ENCODE data around the gene RB1. TPM values are rescaled to one million over a fixed set of nuclear protein-coding genes. Genes with fewer than 3 reads are reported as not detected.

RB1 gene
- total and polyA plus RNA-seq, 2 donors (not counting 3 experiments of a cell fraction or from before 2014, with no cell fraction given): 8.0 to 41.2 TPM

GRCh38 chr13:48448959-48449614, 145.5 kb downstream of the RB1 start:
- Histone ChIP-seq H3K79me2 (ENCODE audit: control insufficient read depth, insufficient read depth, low read length) (peaks cover 8% of the 10 kb centered on the region), H3K4me3 (replicated peaks in 1 of 3; ENCODE audit: insufficient read depth in 1 of 3, low read depth in 1 of 3, low read length in 3 of 3) (peak overlapping the region in 1 of 3 experiments; percentile 23), H3K9me1 (replicated peaks; ENCODE audit: control insufficient read depth, extremely low read depth, insufficient read depth, low read length) (no peaks in the 10 kb centered on the region), H3K9ac (replicated peaks; ENCODE audit: extremely low read depth, insufficient read depth, low read length) (no peak overlapping the region), H3K4me1 (ENCODE audit: control insufficient read depth, extremely low read depth, insufficient read depth, low read length) (peaks cover 41% of the 10 kb centered on the region), H4K20me1 (replicated peaks; ENCODE audit: control insufficient read depth, extremely low read depth, insufficient read depth, low read length) (no peaks in the 10 kb centered on the region), H3K27ac (ENCODE audit: insufficient read depth, low read depth, low read length) (peak overlapping the region; percentile 3), H3K4me2 (ENCODE audit: insufficient read depth, low read length) (peak overlapping the region; percentile 89), H3K36me3 (ENCODE audit: control insufficient read depth in 2 of 2, extremely low read depth in 1 of 2, insufficient read depth in 2 of 2, low read length in 2 of 2) (no peaks in the 10 kb centered on the region), H3K27me3 (ENCODE audit: control insufficient read depth in 2 of 2, insufficient read depth in 2 of 2, low read length in 2 of 2) (no peaks in the 10 kb centered on the region), H3K9me3 (replicated peaks; ENCODE audit: control insufficient read depth, insufficient read depth, low read length) (no peaks in the 10 kb centered on the region), H2AFZ (ENCODE audit: low read depth, low read length) (no peak overlapping the region)
- intact Hi-C loops (cut with micrococcal nuclease): loop anchor here (1.0 kb wide), 1 partner anchor 46 kb away; no protein-coding TSS in a partner anchor
- dilution Hi-C loops (cut with MboI; ENCODE audit: extremely low pct_ligation_motif_present, low sequenced_read_pairs): no loop called here
- TF ChIP-seq MAX (IDR thresholded peaks at IDR 0.05; ENCODE audit: insufficient read depth, insufficient read length) (no peak), JUN (IDR thresholded peaks at IDR 0.05; ENCODE audit: borderline replicate concordance, insufficient read depth, insufficient read length, low read depth) (peak; percentile 49), MYC (IDR thresholded peaks at IDR 0.05; ENCODE audit: low read depth, low read length) (no peak), EZH2 (IDR thresholded peaks at IDR 0.05; ENCODE audit: borderline replicate concordance, low read depth, low read length, severe bottlenecking) (no peak), CTCF (IDR thresholded peaks at IDR 0.05; ENCODE audit: extremely low read depth in 1 of 2, insufficient read depth in 1 of 2, low read depth in 1 of 2, low read length in 2 of 2) (no peak), POLR2A (IDR thresholded peaks at IDR 0.05; ENCODE audit: low read depth, low read length) (no peak), FOS (IDR thresholded peaks at IDR 0.05; ENCODE audit: borderline replicate concordance, insufficient read depth, low read length) (peak; percentile 52), POLR2AphosphoS5 (IDR thresholded peaks at IDR 0.05; ENCODE audit: insufficient read depth, low read depth, low read length) (no peak), GATA2 (IDR thresholded peaks at IDR 0.05; ENCODE audit: insufficient read depth, insufficient read length, low read depth, low read length) (no peak)
- CTCF ChIA-PET: interaction anchor here (1.5 to 1.6 kb wide), 2 partner anchors 17 to 48 kb away, joined by 4 to 5 read pairs; no protein-coding TSS in a partner anchor
- BruUV-seq (replicated peaks): no TSS peak
- POLR2A ChIA-PET: no interaction called here
- DNase-seq (ENCODE audit: low read depth, low spot score) (no peak), FAIRE-seq (peak; percentile 69)

All from endothelial cell of umbilical vein (primary cell).